GM19025 (cell line): ENCODE measurements around the gene KRT83.
"Not testable (repeated sequence)": the region's sequence is repeated elsewhere in the genome, so short reads cannot be mapped to it uniquely, and the experiment has no call there.

Source experiments
- ATAC-seq: cut with Tn5 transposase; IDR thresholded peaks from one replicate; pipeline ENCODE4 v1.9.1; 2021; ENCODE audit warnings: mild to moderate bottlenecking, low read depth, moderate library complexity; ENCODE audit not compliant: unreplicated experiment

KRT83 gene

DNA sequence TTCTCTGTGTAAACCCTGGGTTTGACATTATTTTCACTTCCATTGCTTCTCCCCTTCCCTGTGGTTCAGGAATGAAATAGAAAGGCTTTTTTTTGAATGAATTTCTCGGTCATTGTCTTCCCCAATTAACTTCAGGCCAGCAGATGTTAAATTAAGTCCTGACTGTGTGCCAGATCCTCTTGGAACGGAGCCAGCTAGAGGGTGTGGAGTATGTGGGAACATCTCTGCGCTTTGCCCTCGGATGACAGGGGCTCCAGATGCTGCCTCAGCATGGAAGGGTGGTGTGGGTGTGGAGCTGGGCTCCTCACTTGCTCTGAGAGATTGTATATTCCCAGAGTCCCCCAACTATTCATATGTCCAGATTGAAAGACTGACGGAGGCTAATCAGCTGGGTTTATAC is 33.0 kb upstream of the KRT83 start:
- ATAC-seq, result no peak

GRCh38 chr12:52353766-52354165 is 32.6 kb upstream of the KRT83 start:
- ATAC-seq, result no peak

DNA sequence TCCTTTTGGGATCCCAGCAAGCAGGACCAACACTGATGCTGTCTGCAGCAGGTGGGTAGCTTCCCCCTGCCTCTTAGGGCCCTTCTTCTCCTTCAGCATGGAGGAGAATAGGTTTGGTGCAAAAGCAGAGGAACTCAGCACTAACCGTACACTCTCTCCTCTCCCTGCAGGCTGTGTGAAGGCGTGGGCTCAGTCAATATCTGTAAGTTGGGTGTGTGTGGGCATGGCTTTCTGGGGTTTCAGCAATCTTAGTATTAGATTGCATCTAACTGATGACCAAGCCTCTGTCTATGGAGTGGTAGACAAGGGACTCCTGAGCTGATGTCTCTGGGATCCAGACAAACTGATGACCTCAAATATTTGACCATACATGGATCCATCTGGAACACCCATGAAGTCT is 31.8 kb upstream of the KRT83 start:
- no peak for ATAC-seq

GRCh38 chr12:52351196-52352059 is 30.2 kb upstream of the KRT83 start:
- no peak for ATAC-seq

DNA sequence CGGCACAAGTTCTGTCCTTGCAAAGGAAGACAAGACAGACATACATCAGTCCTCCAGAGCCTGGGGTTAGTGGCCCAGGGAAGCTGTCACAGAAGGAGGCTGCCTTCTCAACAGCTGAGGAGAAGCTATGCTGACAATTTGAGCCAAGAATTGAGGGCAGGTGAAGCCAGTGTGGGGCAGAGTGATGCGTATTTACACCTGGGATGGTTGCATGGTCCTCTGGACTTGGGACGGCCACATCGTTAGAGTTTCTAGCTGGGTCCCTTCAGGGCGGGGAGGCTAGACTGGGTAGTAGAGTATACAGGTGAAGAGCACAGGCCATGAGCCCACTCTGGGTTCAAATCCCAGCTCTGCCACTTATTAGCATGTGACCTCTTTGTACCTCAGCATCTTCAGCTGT is 29.6 kb upstream of the KRT83 start:
- no peak for ATAC-seq

DNA sequence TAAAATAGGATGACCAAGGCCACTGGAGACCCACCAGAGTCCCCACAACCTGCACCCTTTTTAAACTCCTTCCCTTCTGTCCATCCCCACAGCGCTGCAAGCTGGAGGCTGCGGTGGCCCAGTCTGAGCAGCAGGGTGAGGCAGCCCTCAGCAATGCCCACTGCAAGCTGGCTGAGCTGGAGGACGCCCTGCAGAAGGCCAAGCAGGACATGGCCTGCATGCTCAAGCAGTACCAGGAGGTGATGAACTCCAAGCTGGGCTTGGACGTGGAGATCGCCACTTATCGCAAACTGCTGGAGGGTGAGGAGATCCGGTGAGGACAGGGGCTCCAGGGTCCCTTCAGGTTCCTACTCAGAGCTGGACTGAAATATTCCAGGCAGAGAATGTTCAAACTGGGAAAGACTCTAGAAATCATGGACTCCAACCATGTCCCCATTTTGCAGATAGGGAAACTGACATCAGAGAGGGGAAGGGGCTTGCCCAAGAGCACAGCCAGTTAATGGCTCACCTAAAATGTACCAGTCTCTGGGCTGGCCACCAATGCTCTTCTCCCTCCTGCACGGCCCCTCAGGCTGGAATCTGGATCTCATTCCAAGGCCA is 28.9 kb upstream of the KRT83 start:
- no peak for ATAC-seq

DNA sequence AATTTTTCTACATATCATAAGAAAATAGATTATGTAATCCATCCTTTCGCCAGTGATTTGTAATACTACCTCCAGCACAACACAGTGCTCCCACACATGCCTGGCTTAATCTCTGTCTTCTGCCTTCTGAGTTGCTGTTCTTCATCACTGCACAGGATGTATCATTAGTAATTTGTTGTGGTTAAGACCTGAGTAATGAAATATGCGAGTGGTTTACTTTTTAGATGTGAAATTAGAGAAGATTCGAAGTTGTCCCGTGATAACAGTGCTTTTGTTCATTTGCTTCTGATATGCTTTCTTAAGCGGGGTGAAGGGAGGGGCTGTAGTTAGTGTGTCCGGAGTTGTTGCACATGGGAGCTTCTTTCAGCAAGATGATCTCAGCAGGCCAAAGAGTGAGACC is 28.0 kb upstream of the KRT83 start:
- ATAC-seq, result no peak

- no peak for ATAC-seq
Observed at GRCh38 chr12:52347551-52348510, 26.6 kb upstream of the KRT83 start.

DNA sequence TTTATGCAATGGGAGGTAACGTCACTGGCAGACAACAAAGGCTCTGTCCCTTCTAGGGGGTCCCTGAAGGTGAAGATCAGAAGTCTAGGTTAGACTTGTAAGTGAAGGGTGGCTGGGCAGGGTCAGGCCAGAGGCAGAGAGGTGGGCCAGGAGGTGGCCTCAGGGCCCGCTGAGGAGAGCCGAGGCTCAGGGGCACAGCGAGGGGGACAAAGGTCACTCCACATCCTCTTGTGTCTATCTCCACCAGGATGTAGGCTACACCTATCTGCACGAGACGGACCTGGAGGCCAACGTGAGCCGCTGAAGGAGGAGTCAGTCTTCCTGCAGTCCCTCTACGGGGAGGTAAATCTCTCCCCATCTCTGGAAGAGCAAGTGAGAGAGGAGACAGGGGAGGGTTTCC is 25.8 kb upstream of the KRT83 start:
- no peak for ATAC-seq

GRCh38 chr12:52346593-52346992 is 25.4 kb upstream of the KRT83 start:
- ATAC-seq, result no peak

DNA sequence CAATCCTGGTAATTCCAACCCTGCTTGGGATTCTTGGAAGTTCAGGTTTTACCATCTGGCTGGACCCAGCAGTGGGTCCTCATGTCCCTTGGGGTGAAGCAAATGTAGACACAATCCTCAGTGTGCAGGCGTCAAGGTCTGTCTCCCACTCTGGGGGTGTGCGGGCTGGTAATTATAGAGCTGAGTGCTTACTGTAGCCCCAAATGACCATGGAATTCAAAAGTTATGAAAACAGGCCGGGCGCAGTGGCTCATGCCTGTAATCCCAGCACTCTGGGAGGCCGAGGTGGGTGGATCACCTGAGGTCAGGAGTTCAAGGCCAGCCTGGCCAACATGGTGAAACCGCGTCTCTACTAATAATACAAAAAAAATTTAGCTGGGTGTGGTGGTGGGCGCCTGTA is 23.8 kb upstream of the KRT83 start:
- not testable (repeated sequence) for ATAC-seq

GRCh38 chr12:52344111-52344510 is 22.9 kb upstream of the KRT83 start:
- no peak for ATAC-seq

GRCh38 chr12:52343550-52343949 is 22.4 kb upstream of the KRT83 start:
- ATAC-seq, result no peak

DNA sequence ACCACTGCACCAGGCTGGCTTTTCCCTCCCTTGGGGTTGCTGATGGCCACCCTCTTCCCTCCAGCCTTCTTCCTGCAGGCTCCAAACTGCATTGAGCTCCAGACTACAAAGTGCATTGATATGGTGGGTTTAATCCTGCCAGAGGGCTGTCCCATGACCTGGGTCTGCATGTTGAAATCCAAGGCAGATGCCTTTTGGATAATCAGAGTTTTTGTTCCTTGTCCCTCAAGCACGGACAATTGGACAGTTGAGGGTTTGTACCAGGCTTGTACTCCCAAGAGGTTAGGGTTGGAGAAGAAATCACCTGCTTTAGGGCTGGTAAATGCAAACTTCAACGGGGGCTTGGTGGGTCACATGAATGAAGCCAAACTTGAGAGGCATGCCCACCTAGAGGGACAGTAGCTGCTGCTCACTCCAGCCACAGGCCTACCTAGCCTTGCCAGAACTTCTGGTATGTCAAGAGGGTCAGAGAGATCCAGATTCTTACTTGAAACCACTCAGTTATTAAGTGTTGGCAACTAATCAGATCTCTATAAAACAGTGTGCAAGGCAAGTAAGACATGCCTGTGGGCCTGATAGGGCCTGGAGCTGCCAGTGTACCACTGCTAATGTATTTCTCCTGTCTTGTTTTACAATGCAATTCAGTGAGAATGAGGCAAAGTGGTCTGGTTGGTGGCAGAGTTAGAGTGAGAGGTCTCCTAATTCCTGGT is 21.7 kb upstream of the KRT83 start:
- no peak for ATAC-seq

- no peak for ATAC-seq
Observed at GRCh38 chr12:52341066-52341580, 19.9 kb upstream of the KRT83 start.

DNA sequence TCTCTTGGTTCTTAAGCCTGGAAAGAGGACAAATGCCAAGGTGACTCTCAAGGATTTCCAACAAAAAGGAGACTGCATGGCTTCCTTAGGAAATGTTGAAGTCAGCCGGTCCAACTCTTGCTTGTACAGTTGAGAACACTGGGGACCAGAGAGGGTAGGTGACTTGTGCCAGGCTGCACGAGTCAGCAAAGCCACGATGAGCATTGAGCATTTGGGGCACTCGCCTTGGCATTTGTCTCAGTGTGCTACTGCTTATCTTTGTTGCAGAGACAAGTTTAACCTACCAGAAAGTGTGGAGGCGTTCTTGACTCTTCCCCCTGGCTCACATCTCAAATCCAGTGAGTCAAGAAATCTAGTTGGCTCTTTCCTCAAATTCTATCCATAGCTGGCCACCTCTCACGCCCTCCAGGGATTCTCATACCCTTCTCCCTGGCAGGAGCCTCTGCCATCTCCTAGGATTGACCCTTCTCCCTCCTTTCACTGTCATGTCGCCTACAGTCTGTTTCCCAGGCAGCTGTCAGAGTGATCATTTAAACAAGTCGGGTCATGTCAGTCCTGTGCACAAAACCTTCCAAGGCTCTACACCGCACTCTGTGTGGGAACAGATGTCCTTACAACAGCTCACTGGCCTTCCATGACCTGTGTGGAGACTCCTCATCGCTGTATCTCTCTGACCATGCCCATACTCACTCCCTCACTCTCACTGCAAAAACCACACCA is 17.2 kb upstream of the KRT83 start:
- ATAC-seq, result no peak

DNA sequence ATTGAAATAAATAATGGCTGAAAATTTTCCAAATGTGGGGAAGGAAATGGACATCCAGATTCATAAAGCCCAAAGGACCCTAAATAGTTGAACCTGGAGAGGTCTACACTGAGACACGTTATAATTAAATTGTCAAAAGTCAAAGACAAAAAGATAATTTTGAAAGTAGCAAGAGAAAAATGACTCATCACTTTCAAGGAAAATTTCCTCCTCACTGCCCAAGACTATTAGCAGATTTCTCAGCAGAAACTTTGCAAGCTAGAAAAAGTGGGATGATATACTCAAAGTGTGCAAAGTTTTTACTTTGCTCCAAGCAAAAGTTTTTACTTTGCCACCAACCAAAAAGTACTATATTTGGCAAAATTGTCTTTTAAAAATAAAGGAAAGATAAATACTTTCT is 15.9 kb upstream of the KRT83 start:
- no peak for ATAC-seq

DNA sequence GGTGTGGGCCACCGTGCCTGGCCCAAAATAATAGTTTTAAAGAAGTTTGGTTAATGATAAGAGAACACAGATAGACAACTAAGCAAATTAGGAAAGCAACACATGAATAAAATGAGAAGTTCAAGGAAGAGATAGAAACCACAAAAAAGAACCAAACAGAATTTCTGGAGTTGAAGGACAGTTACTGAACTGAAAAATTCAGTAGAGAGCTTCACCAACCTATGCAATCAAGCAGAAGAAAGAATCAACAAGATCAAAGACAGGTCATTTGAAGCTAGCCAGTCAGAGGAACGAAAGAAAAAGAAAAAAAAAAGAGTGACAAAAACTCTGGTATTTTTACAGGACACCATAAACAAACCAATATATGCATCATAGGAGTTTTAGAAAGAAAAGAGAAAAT is 15.4 kb upstream of the KRT83 start:
- no peak for ATAC-seq

DNA sequence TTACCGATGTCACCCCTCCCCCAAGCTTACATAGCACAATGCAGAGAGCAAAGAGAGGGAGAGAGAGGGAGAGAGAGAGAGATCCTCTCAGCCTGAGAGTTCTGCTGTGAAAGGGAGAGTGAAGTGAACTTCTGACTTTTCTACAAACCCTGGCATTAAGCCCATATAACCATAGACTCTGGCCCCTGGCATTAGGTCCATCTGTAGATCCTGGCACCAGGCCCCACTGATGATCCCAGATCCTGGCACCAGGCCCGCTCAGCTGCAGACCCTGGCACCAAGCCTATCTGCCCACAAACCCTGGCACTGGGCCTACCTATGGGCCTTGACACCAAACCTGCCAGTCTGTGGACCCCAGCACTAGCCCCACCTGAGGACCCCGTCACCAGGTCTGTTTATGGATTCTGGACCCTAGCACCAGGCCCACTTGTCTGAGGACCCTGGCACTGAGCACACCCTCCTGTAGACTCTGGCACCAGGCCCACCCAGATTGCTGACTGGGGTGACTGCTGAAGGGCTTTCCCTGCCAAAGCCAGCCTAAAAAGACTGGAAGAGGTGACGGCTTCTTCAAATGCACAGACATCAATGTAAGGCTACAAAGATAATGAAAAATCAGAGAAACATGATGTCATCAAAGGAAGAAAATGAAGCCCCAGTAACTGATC is 14.5 kb upstream of the KRT83 start:
- ATAC-seq, result no peak
